Kidney tubule cell (primary cell): ENCODE results near the gene SMARCA4.

ENCODE experiments used
- DNase-seq: peaks from one replicate; pipeline ENCODE4 v3.0.0-alpha.2; 2018; ENCODE audit warnings: low spot score

The SMARCA4 gene

GRCh38 chr19:11014403-11014911, 53.6 kb downstream of the SMARCA4 start:
- DNase-seq, result no peak

- no peak for DNase-seq
Observed at GRCh38 chr19:11016631-11017030, 55.8 kb downstream of the SMARCA4 start.

- DNase-seq, result no peak
Observed at GRCh38 chr19:11017275-11018035, 56.6 kb downstream of the SMARCA4 start.

- DNase-seq, result peak; percentile 52
Observed at GRCh38 chr19:11018179-11018578, 57.3 kb downstream of the SMARCA4 start.

- no peak for DNase-seq
Observed at GRCh38 chr19:11018763-11019162, 57.9 kb downstream of the SMARCA4 start.

- no peak for DNase-seq
Observed at GRCh38 chr19:11019262-11019661, 58.4 kb downstream of the SMARCA4 start.

- no peak for DNase-seq
Observed at GRCh38 chr19:11019824-11020223, 59.0 kb downstream of the SMARCA4 start.

- DNase-seq, result no peak
Observed at GRCh38 chr19:11020423-11020822, 59.6 kb downstream of the SMARCA4 start.

GRCh38 chr19:11020982-11021759, 60.3 kb downstream of the SMARCA4 start:
- DNase-seq, result peak; percentile 32

GRCh38 chr19:11021760-11022144, 60.9 kb downstream of the SMARCA4 start:
- DNase-seq, result no peak

- DNase-seq, result no peak
Observed at GRCh38 chr19:11023016-11023415, 62.2 kb downstream of the SMARCA4 start.

GRCh38 chr19:11023710-11024109, 62.9 kb downstream of the SMARCA4 start:
- no peak for DNase-seq

GRCh38 chr19:11024259-11024658, 63.4 kb downstream of the SMARCA4 start:
- no peak for DNase-seq

- DNase-seq, result no peak
Observed at GRCh38 chr19:11025006-11025405, 64.2 kb downstream of the SMARCA4 start.

- no peak for DNase-seq
Observed at GRCh38 chr19:11025445-11025844, 64.6 kb downstream of the SMARCA4 start.

- no peak for DNase-seq
Observed at GRCh38 chr19:11025997-11026396, 65.2 kb downstream of the SMARCA4 start.

- no peak for DNase-seq
Observed at GRCh38 chr19:11027381-11027780, 66.6 kb downstream of the SMARCA4 start.

GRCh38 chr19:11028146-11028545, 67.3 kb downstream of the SMARCA4 start:
- DNase-seq, result no peak

- DNase-seq, result no peak
Observed at GRCh38 chr19:11031421-11032070, 70.7 kb downstream of the SMARCA4 start.

GRCh38 chr19:11033251-11033650, 72.4 kb downstream of the SMARCA4 start:
- DNase-seq, result no peak

GRCh38 chr19:11033763-11034162, 72.9 kb downstream of the SMARCA4 start:
- no peak for DNase-seq

- DNase-seq, result no peak
Observed at GRCh38 chr19:11034449-11035213, 73.8 kb downstream of the SMARCA4 start.
